PFSK-1 (cell line): ENCODE data around the gene C1orf87.

Source experiments
- FOXP2 ChIP-seq: optimal IDR thresholded peaks from 2 replicates; pipeline ENCODE3; 2011; ENCODE audit warnings: borderline replicate concordance, control low read depth, inconsistent platforms; ENCODE audit not compliant: insufficient read depth; ENCODE audit errors: extremely low read length, extremely low read depth
- POLR2AphosphoS5 ChIP-seq: IDR thresholded peaks from 2 replicates; pipeline ENCODE4 v1.6.1; 2012; ENCODE audit warnings: low read depth, mild to moderate bottlenecking, control low read depth, low read length, moderate library complexity
- SIN3A ChIP-seq: IDR thresholded peaks from 2 replicates; pipeline ENCODE4 v1.6.1; 2012; ENCODE audit warnings: mild to moderate bottlenecking, low read length, moderate library complexity, borderline replicate concordance; ENCODE audit not compliant: insufficient read depth
- TAF1 ChIP-seq: IDR thresholded peaks from 2 replicates; pipeline ENCODE4 v1.6.1; 2012; ENCODE audit warnings: low read length, control low read depth, borderline replicate concordance; ENCODE audit not compliant: insufficient read depth
- TF ChIP-seq, protein P1 (sequence below), 2 experiments: IDR thresholded peaks; 2 replicates each; pipeline versions ENCODE4 v1.6.1 to v1.8.0; 2011 to 2012; ENCODE audit warnings: low read depth in 2 of 2, low read length in 2 of 2, control low read depth in 1 of 2, inconsistent platforms in 1 of 2, mild to moderate bottlenecking in 1 of 2, moderate library complexity in 1 of 2; ENCODE audit not compliant: insufficient read depth in 1 of 2

C1orf87 gene

DNA sequence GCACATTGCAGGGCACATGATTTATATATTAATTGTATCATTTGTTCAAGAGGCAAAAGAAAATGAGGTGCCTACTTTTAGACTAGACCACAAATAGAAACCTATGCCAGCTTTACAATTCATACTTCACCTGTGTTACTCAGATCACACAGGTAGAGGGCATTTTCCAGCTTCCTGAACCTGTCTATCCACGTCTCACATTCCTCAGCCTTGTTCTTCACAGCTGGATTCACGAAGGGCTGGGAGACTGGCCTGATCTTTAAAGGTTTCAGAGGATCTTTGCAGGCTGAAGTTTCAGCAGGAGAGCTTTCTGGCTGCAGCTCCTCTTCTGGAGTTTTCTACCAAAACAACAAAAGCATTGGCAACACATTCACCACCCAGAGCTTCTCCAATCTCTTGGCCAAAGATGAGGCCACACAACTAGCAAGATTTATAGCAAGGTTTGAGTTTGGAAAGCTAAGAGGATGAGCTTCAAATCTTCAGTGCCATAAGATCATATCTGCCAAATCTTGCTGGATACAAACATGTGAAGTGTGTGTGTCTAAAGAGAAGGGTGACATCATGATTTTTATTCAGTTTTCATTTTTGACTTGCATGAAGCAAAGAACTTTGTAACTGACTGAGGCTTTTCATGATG is 76.0 kb downstream of the C1orf87 start:
- no peak for TF ChIP-seq POLR2AphosphoS5
- TF ChIP-seq TAF1, result no peak
- no peak for TF ChIP-seq FOXP2

DNA sequence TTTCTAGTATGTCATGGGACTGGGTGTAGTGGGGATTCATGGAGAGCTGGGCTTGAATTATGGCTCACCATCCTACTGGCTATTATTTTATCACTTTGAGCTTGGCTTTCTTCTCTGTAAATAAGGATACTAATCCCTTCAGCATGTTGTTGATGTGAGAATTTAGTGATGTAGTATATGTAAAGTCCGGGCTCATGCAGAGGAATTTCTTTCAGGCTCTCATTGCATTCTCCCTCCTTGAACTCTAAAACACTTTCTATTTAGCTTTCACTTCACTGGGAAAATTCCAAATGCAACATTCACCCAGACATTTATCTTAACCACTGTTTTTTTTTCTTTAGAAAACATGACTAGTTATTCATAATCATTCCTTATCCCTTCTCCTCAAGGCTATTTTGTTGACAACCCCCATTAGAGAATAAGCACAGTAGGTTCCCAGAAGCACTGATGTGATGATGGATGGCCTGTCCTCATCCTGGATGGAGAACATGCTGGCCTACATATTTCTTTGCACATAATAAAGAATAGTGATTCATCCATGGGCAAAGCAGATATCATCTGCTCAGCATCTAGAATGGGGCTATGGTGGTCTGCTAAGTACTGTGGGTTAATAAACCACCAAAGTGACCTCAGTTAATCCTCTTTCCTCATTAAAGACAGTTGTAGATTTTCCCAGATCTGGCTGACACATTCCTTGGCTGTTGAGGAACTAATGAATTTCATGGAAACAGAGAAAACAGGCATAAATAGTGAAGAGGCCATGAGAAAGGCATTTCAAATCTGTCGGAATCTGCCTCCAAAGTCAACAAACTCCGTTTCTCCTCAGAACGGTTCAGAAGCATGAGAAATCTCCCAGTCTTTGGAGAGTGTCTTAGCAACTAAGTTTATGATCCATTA is 79.0 kb downstream of the C1orf87 start:
- TF ChIP-seq TAF1 (no peak), POLR2AphosphoS5 (no peak), SIN3A (no peak), FOXP2 (no peak)
- TF ChIP-seq, protein P1, sequence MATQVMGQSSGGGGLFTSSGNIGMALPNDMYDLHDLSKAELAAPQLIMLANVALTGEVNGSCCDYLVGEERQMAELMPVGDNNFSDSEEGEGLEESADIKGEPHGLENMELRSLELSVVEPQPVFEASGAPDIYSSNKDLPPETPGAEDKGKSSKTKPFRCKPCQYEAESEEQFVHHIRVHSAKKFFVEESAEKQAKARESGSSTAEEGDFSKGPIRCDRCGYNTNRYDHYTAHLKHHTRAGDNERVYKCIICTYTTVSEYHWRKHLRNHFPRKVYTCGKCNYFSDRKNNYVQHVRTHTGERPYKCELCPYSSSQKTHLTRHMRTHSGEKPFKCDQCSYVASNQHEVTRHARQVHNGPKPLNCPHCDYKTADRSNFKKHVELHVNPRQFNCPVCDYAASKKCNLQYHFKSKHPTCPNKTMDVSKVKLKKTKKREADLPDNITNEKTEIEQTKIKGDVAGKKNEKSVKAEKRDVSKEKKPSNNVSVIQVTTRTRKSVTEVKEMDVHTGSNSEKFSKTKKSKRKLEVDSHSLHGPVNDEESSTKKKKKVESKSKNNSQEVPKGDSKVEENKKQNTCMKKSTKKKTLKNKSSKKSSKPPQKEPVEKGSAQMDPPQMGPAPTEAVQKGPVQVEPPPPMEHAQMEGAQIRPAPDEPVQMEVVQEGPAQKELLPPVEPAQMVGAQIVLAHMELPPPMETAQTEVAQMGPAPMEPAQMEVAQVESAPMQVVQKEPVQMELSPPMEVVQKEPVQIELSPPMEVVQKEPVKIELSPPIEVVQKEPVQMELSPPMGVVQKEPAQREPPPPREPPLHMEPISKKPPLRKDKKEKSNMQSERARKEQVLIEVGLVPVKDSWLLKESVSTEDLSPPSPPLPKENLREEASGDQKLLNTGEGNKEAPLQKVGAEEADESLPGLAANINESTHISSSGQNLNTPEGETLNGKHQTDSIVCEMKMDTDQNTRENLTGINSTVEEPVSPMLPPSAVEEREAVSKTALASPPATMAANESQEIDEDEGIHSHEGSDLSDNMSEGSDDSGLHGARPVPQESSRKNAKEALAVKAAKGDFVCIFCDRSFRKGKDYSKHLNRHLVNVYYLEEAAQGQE (IDR thresholded peaks at IDR 0.05; ENCODE audit: insufficient read depth in 1 of 2, low read depth in 2 of 2, low read length in 2 of 2), result no peak

- TF ChIP-seq, protein P1 (IDR thresholded peaks at IDR 0.05; ENCODE audit: insufficient read depth in 1 of 2, low read depth in 2 of 2, low read length in 2 of 2), result no peak
- TF ChIP-seq SIN3A (no peak), TAF1 (no peak), POLR2AphosphoS5 (no peak), FOXP2 (no peak)
Observed at GRCh38 chr1:59992040-59992820, 81.3 kb downstream of the C1orf87 start.

DNA sequence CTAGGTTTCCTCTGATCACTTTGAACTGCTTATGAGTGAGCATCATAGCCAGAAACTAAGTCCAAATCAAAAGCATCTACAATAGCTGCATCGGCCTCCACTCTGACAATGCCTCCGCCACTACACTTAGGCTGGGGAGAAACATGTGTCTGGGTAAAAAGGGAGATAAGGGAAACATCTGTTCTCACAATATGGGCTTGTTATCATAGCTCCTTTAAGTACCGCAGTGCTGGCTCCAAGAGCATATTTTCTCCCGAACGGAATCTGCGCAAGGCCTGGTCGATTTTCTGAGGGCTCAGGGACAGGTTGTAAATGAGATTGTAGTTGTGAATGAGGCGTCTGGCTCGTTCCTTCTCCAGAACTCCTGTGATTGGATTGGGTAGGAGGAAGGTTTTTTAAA is 83.1 kb downstream of the C1orf87 start:
- no peak for TF ChIP-seq SIN3A
- no peak for TF ChIP-seq POLR2AphosphoS5
- TF ChIP-seq FOXP2, result no peak
- TF ChIP-seq TAF1, result no peak
- TF ChIP-seq, protein P1 (IDR thresholded peaks at IDR 0.05; ENCODE audit: insufficient read depth in 1 of 2, low read depth in 2 of 2, low read length in 2 of 2), result no peak

DNA sequence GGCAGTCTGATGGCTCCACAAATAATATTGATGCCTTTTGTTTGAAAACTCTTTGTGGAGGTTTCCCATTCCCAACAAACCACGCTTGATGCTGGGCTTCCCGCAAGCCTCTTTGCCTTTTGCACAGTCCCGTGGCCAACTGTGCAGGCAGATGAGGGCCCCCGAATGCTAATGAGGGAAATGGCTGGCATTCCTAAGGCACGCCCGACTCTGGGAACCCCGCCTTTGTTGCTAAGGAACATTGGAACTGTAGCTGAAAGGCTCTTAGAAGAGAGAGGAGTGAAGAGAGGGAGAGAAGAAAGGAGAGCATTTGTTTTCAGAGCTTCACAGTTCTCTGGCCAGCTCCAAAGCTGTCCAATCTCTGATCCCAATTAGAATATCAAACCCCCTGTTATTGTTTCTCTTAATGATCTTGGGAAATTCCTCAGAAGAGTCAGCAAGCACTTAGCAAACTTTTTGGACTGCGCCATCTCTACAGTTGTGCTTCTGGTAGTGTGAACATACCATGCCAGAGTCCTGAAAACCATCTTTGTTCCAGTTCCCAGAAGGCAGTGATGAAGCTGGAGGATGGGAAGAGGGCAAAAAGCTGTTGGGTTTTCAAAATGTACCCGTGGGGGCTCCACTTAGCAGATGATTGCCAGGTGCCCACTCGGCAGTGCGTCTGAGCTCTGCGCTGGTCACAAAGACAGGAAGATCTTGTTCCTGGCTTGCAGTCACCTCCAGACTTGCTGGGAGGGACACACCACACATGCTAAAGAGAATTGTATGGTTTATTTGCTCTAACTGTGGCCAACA is 86.9 kb downstream of the C1orf87 start:
- TF ChIP-seq FOXP2, result no peak
- no peak for TF ChIP-seq SIN3A
- no peak for TF ChIP-seq TAF1
- TF ChIP-seq POLR2AphosphoS5, result no peak
- TF ChIP-seq, protein P1 (IDR thresholded peaks at IDR 0.05; ENCODE audit: insufficient read depth in 1 of 2, low read depth in 2 of 2, low read length in 2 of 2), result no peak
